H9 (cell line): ENCODE results near the gene COL27A1. TPM values are rescaled to one million over a fixed set of nuclear protein-coding genes. Genes with fewer than 3 reads are reported as not detected.
A peak's percentile ranks its signal among the peaks of the same experiment; 100 is the strongest.

Experiments used
- DNase-seq: peaks from one replicate; pipeline ENCODE4 v3.0.0-alpha.2; 2017
- H2AFZ ChIP-seq: one replicate; pipeline ENCODE4 v1.6.1; 2013; ENCODE audit warnings: mild to moderate bottlenecking, low read length, control low read depth, moderate library complexity
- H2AK5ac ChIP-seq: 2 replicates; pipeline ENCODE4 v1.6.1; 2013; ENCODE audit warnings: low read length, control low read depth, mixed read lengths; ENCODE audit not compliant: insufficient read length
- H2BK120ac ChIP-seq: one replicate; pipeline ENCODE4 v1.6.1; 2013; ENCODE audit warnings: low read depth, mild to moderate bottlenecking, low read length, control low read depth, inconsistent platforms; ENCODE audit not compliant: poor library complexity, severe bottlenecking
- H2BK12ac ChIP-seq: 2 replicates; pipeline ENCODE4 v1.6.1; 2013; ENCODE audit warnings: low read length, control low read depth, mixed read lengths, low read depth; ENCODE audit not compliant: insufficient read length
- H2BK15ac ChIP-seq: 2 replicates; pipeline ENCODE4 v1.6.1; 2013; ENCODE audit warnings: low read depth, low read length, control low read depth
- H2BK20ac ChIP-seq: one replicate; pipeline ENCODE4 v1.6.1; 2013; ENCODE audit warnings: low read depth, mild to moderate bottlenecking, low read length, control low read depth, inconsistent platforms; ENCODE audit not compliant: poor library complexity, severe bottlenecking
- H2BK5ac ChIP-seq: 2 replicates; pipeline ENCODE4 v1.6.1; 2013; ENCODE audit warnings: low read length, control low read depth, mixed read lengths; ENCODE audit not compliant: insufficient read length
- H3K14ac ChIP-seq: 2 replicates; pipeline ENCODE4 v1.6.1; 2013; ENCODE audit warnings: low read length, control low read depth; ENCODE audit not compliant: insufficient read depth
- H3K18ac ChIP-seq: 2 replicates; pipeline ENCODE4 v1.6.1; 2013; ENCODE audit warnings: low read depth, mild to moderate bottlenecking, mixed read lengths, low read length, control low read depth; ENCODE audit not compliant: insufficient read length
- H3K23ac ChIP-seq: 2 replicates; pipeline ENCODE4 v1.6.1; 2013; ENCODE audit warnings: low read length, control low read depth, mixed read lengths, low read depth; ENCODE audit not compliant: insufficient read length
- H3K23me2 ChIP-seq: 2 replicates; pipeline ENCODE4 v1.6.1; 2013; ENCODE audit warnings: low read depth, mild to moderate bottlenecking, mixed read lengths, low read length, control low read depth; ENCODE audit not compliant: insufficient read length, poor library complexity, severe bottlenecking
- H3K27ac ChIP-seq: 2 replicates; pipeline ENCODE4 v1.5.1; 2013; ENCODE audit warnings: low read length, control low read depth, mixed read lengths, low read depth; ENCODE audit not compliant: insufficient read length
- H3K27me3 ChIP-seq: 2 replicates; pipeline ENCODE4 v1.6.1; 2013; ENCODE audit warnings: low read length, control low read depth, inconsistent platforms; ENCODE audit not compliant: insufficient read depth
- H3K4ac ChIP-seq: 2 replicates; pipeline ENCODE4 v1.6.1; 2013; ENCODE audit warnings: low read depth, mild to moderate bottlenecking, control low read depth, inconsistent platforms, low read length, moderate library complexity
- H3K4me1 ChIP-seq: 2 replicates; pipeline ENCODE4 v1.6.1; 2013; ENCODE audit warnings: low read length, control low read depth, inconsistent platforms; ENCODE audit not compliant: insufficient read depth
- H3K4me2 ChIP-seq: 2 replicates; pipeline ENCODE4 v1.6.1; 2013; ENCODE audit warnings: low read length, control low read depth, mixed read lengths; ENCODE audit not compliant: insufficient read length, insufficient read depth
- H3K56ac ChIP-seq: 2 replicates; pipeline ENCODE4 v1.6.1; 2013; ENCODE audit warnings: low read depth, mild to moderate bottlenecking, mixed read lengths, low read length, control low read depth; ENCODE audit not compliant: insufficient read length
- H3K79me1 ChIP-seq: 2 replicates; pipeline ENCODE4 v1.6.1; 2013; ENCODE audit warnings: low read depth, mild to moderate bottlenecking, moderate library complexity, low read length, control low read depth, inconsistent platforms; ENCODE audit not compliant: insufficient read depth, poor library complexity, severe bottlenecking
- H3K79me2 ChIP-seq: 2 replicates; pipeline ENCODE4 v1.6.1; 2013; ENCODE audit warnings: low read length, control low read depth, inconsistent platforms; ENCODE audit not compliant: insufficient read depth
- H3K9ac ChIP-seq: 2 replicates; pipeline ENCODE4 v1.6.1; 2013; ENCODE audit warnings: low read length, control low read depth, mixed read lengths; ENCODE audit not compliant: insufficient read length; ENCODE audit errors: extremely low read depth
- H3K9me3 ChIP-seq: one replicate; pipeline ENCODE4 v1.6.1; 2013; ENCODE audit warnings: low read depth, low read length, inconsistent platforms; ENCODE audit not compliant: control insufficient read depth
- H3T11ph ChIP-seq: one replicate; pipeline ENCODE4 v1.6.1; 2013; ENCODE audit warnings: mild to moderate bottlenecking, low read length, control low read depth, inconsistent platforms
- H4K20me1 ChIP-seq: one replicate; pipeline ENCODE4 v1.6.1; 2013; ENCODE audit not compliant: control insufficient read depth, insufficient read length, insufficient read depth
- H4K5ac ChIP-seq: 2 replicates; pipeline ENCODE4 v1.6.1; 2013; ENCODE audit warnings: low read depth, mild to moderate bottlenecking, mixed read lengths, low read length, control low read depth; ENCODE audit not compliant: insufficient read length
- H4K8ac ChIP-seq: replicated peaks from 2 replicates; pipeline ENCODE4 v1.6.1; 2013; ENCODE audit warnings: low read length, control low read depth, mixed read lengths, low read depth; ENCODE audit not compliant: insufficient read length
- H4K91ac ChIP-seq: 2 replicates; pipeline ENCODE4 v1.6.1; 2013; ENCODE audit warnings: low read depth, mild to moderate bottlenecking, moderate library complexity, mixed read lengths, low read length, control low read depth; ENCODE audit not compliant: insufficient read length
- H3K27ac Mint-ChIP-seq, 3 experiments: 2 replicates in 2 of 3; 3 replicates in 1 of 3; pipeline ENCODE4 v1.8.0; 2020 to 2021; ENCODE audit warnings: mixed read lengths in 3 of 3, mild to moderate bottlenecking in 1 of 3, moderate library complexity in 1 of 3
- H3K27me3 Mint-ChIP-seq: 2 replicates; pipeline ENCODE4 v1.8.0; 2021; ENCODE audit warnings: low read depth, mild to moderate bottlenecking, moderate library complexity, mixed read lengths
- H3K36me3 Mint-ChIP-seq, 3 experiments: 2 replicates in 2 of 3; 3 replicates in 1 of 3; pipeline ENCODE4 v1.8.0; 2020 to 2021; ENCODE audit warnings: low read depth in 3 of 3, mixed read lengths in 3 of 3; ENCODE audit not compliant: insufficient read depth in 1 of 3
- H3K4me1 Mint-ChIP-seq, 2 experiments: 2 replicates each; pipeline ENCODE4 v1.8.0; 2020; ENCODE audit warnings: mixed read lengths in 2 of 2
- H3K4me3 Mint-ChIP-seq, 2 experiments: 2 replicates in 1 of 2; 3 replicates in 1 of 2; pipeline ENCODE4 v1.8.0; 2020 to 2021; ENCODE audit warnings: mild to moderate bottlenecking in 2 of 2, mixed read lengths in 2 of 2, moderate library complexity in 1 of 2
- H3K9me3 Mint-ChIP-seq, 2 experiments: 2 replicates in 1 of 2; 3 replicates in 1 of 2; pipeline ENCODE4 v1.8.0; 2020; ENCODE audit warnings: mild to moderate bottlenecking in 2 of 2, mixed read lengths in 2 of 2, moderate library complexity in 1 of 2
- CTCF ChIP-seq: fragments of 200-600 bp; sonication (generic); conservative IDR thresholded peaks from 3 replicates; pipeline ENCODE4 v1.8.0; 2021; ENCODE audit warnings: antibody characterized with exemption, mild to moderate bottlenecking
- WGBS: extraction: QIAGEN DNeasy Blood & Tissue Kit; methylation state at CpG from one replicate; pipeline ENCODE4 v1.1.7; 2013; ENCODE audit warnings: missing lambda C conversion rate, low lambda C conversion rate, mixed read lengths; ENCODE audit not compliant: insufficient read length; ENCODE audit errors: extremely low coverage; 5-methylcytosine and 5-hydroxymethylcytosine counted together
- total RNA-seq: library from RNA; stranded (reverse); gene quantifications from 2 replicates; pipeline ENCODE4 v1.2.1, GENCODE V29; 2021

The COL27A1 gene
- total RNA-seq, 1 experiment from 2014 or later, result 17.9 TPM

GRCh38 chr9:114285166-114285867, 130.0 kb downstream of the COL27A1 start:
- peak; percentile 36 for DNase-seq
- 0 out of 2 replicates have a peak, but pooled peaks cover 3% of the 10 kb centered on the region for H3K4me1 ChIP-seq

More at GRCh38 chr9:114285166-114285867, 130.0 kb downstream of the COL27A1 start:
- Histone ChIP-seq H2BK5ac (no peak overlapping the region), H4K5ac (no peak overlapping the region), H2AK5ac (no peak overlapping the region), H2BK12ac (no peak overlapping the region), H3K23me2 (no peaks in the 10 kb centered on the region), H2BK20ac (no peak overlapping the region), H4K20me1 (no peaks in the 10 kb centered on the region), H4K91ac (no peak overlapping the region), H4K8ac (no peak overlapping the region), H3K27ac (no peak overlapping the region), H3T11ph (no peak overlapping the region), H2BK15ac (no peak overlapping the region), H3K4ac (no peak overlapping the region), H3K9me3 (no peaks in the 10 kb centered on the region), H2AFZ (no peak overlapping the region), H3K79me1 (no peaks in the 10 kb centered on the region), H2BK120ac (no peak overlapping the region), H3K23ac (no peak overlapping the region), H3K14ac (no peak overlapping the region; the same call in 1 of the 2 replicates), H3K27me3 (no peaks in the 10 kb centered on the region), H3K4me2 (no peak overlapping the region), H3K79me2 (no peaks in the 10 kb centered on the region), H3K18ac (no peak overlapping the region), H3K56ac (no peak overlapping the region), H3K9ac (no peak overlapping the region)
- peaks cover 0 to 4% (median 2%) of the 10 kb centered on the region in 3 experiments; a peak in 1 of 7 replicates for H3K36me3 Mint-ChIP-seq
- WGBS, result no CpG with 5 or more reads among the region's 20 CpGs
- peaks cover 13 to 27% of the 10 kb centered on the region in 2 experiments for H3K4me1 Mint-ChIP-seq
- no peak for TF ChIP-seq CTCF
- H3K9me3 Mint-ChIP-seq, result no peaks in the 10 kb centered on the region; a peak in 1 of 5 replicates
- no peaks in the 10 kb centered on the region; the same call in 1 of the 2 replicates for H3K27me3 Mint-ChIP-seq
- no peak overlapping the region; a peak in 1 of 7 replicates for H3K27ac Mint-ChIP-seq
- H3K4me3 Mint-ChIP-seq, result no peak overlapping the region; a peak in 1 of 5 replicates
